ENCODE data around the gene U2AF2. TPM values are rescaled to one million over a fixed set of nuclear protein-coding genes. Genes with fewer than 3 reads are reported as not detected.
A peak's percentile ranks its signal among the peaks of the same experiment; 100 is the strongest.

Gene U2AF2
- total and polyA plus RNA-seq, 9 of the 15 experiments (the other 6 are each of a cell fraction or from before 2014, with no cell fraction given) = 3.0 to 331 (median 157) TPM

DNA sequence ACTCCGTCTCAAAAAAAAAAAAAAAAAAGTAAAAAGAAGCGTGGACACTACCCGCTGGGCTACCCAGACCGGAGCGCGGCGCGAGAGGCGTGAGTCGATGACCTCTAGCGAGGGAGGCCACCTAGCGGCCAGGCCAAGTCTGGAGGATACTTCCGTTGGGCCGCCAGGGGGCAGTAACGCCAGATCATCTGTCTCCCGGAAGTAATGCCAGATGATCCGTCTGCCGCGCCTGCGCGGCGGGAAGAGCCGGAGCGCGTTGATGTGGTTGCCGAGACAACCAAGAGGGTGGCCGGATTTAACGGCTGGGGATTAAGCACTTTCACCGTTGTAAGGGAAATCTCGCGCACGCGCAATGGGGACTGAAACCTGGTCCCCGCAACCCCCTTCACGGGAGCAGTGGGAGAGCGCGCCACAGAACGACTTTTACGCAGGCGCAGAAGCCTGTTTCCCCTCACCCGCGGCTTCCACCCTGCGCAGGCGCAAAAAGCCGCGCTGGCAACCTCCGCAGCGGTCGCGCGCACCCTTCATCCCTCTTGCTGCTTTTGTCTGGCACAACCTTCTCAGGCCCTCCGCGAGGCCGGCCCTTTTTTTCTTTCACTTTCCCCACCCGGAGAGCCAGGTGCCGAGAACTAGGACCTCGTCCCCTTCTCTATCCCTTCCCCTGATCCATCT lies 1.0 kb upstream of the U2AF2 start (continued):
- no peak for TF ChIP-seq ARID3A (IDR thresholded peaks at IDR 0.05; ENCODE audit: borderline replicate concordance, low read depth, low read length)
- 0 out of 4 replicates have a peak, but pooled peaks of 1 of the 2 experiments have one; percentile 52 for TF ChIP-seq KDM4B (IDR thresholded peaks at IDR 0.05; ENCODE audit: borderline replicate concordance in 2 of 2, low read depth in 1 of 2)
- TF ChIP-seq ZNF197 (CRISPR knock-in tag; IDR thresholded peaks at IDR 0.05; ENCODE audit: low read depth) = no peak
- TF ChIP-seq ZNF282 (CRISPR knock-in tag; IDR thresholded peaks at IDR 0.05) = no peak
- no peak for TF ChIP-seq TOE1 (IDR thresholded peaks at IDR 0.05; ENCODE audit: borderline replicate concordance)
- TF ChIP-seq TOE1 (CRISPR knock-in tag; IDR thresholded peaks at IDR 0.05; ENCODE audit: borderline replicate concordance, low read depth) = 0 out of 2 replicates have a peak, but pooled peaks have one; percentile 46
- TF ChIP-seq, protein P1, sequence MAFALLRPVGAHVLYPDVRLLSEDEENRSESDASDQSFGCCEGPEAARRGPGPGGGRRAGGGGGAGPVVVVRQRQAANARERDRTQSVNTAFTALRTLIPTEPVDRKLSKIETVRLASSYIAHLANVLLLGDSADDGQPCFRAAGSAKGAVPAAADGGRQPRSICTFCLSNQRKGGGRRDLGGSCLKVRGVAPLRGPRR (CRISPR knock-in tag; IDR thresholded peaks at IDR 0.05) = no peak
- no peak for TF ChIP-seq MBD1 (CRISPR knock-in tag; IDR thresholded peaks at IDR 0.05)
- TF ChIP-seq, protein P2, sequence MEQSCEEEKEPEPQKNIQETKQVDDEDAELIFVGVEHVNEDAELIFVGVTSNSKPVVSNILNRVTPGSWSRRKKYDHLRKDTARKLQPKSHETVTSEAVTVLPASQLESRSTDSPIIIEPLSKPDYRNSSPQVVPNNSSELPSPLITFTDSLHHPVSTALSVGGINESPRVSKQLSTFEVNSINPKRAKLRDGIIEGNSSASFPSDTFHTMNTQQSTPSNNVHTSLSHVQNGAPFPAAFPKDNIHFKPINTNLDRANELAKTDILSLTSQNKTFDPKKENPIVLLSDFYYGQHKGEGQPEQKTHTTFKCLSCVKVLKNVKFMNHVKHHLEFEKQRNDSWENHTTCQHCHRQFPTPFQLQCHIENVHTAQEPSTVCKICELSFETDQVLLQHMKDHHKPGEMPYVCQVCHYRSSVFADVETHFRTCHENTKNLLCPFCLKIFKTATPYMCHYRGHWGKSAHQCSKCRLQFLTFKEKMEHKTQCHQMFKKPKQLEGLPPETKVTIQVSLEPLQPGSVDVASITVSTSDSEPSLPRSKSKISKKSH (CRISPR knock-in tag; IDR thresholded peaks at IDR 0.05) = no peak
- TF ChIP-seq CEBPB (tag; IDR thresholded peaks at IDR 0.05) = no peak
- no peak for TF ChIP-seq NONO (IDR thresholded peaks at IDR 0.05; ENCODE audit: low read depth in 2 of 2, low read length in 1 of 2)
- no peak for TF ChIP-seq ZBTB17 (CRISPR knock-in tag; IDR thresholded peaks at IDR 0.05)
- no peak for TF ChIP-seq GTF3C2 (IDR thresholded peaks at IDR 0.05; ENCODE audit: borderline replicate concordance, extremely low read depth, insufficient read length)
- TF ChIP-seq ZFP30 (CRISPR knock-in tag; IDR thresholded peaks at IDR 0.05; ENCODE audit: borderline replicate concordance) = no peak

All from K562 (cell line).